GM06990 (cell line): ENCODE measurements around the gene GRIK3.

Experiments used
- DNase-seq: peaks from one replicate; pipeline ENCODE4 v3.0.0-alpha.2; 2011; ENCODE audit not compliant: insufficient read length; ENCODE audit errors: extremely low read depth
- H3K27me3 ChIP-seq: replicated peaks from 2 replicates; pipeline ENCODE4 v1.6.0; 2011; ENCODE audit warnings: low read length; ENCODE audit not compliant: control insufficient read depth, insufficient read depth
- H3K36me3 ChIP-seq: 2 replicates; pipeline ENCODE4 v1.5.1; 2011; ENCODE audit warnings: low read length; ENCODE audit not compliant: control insufficient read depth, insufficient read depth
- H3K4me3 ChIP-seq: replicated peaks from 2 replicates; pipeline ENCODE4 v1.5.1; 2011; ENCODE audit warnings: low read depth, mild to moderate bottlenecking, control low read depth, low read length
- CTCF ChIP-seq: IDR thresholded peaks from 2 replicates; pipeline ENCODE4 v1.5.1; 2011; ENCODE audit warnings: low read length, control low read depth, mild to moderate bottlenecking, inconsistent platforms; ENCODE audit not compliant: insufficient read depth, poor library complexity, severe bottlenecking

GRIK3 gene

GRCh38 chr1:36843027-36843426 is 191.3 kb downstream of the GRIK3 start:
- no peak for TF ChIP-seq CTCF
- no peak for DNase-seq
- Histone ChIP-seq H3K36me3 (no peaks in the 10 kb centered on the region), H3K4me3 (no peak overlapping the region), H3K27me3 (peaks cover 1% of the 10 kb centered on the region; the same call in 1 of the 2 replicates)

- DNase-seq, result no peak
- TF ChIP-seq CTCF, result no peak
- Histone ChIP-seq H3K36me3 (no peaks in the 10 kb centered on the region), H3K27me3 (peaks cover 1% of the 10 kb centered on the region; the same call in 1 of the 2 replicates), H3K4me3 (no peak overlapping the region)
Observed at GRCh38 chr1:36842448-36842847, 191.9 kb downstream of the GRIK3 start.

GRCh38 chr1:36839485-36839884 is 194.8 kb downstream of the GRIK3 start:
- Histone ChIP-seq H3K27me3 (peaks cover 1% of the 10 kb centered on the region), H3K4me3 (no peak overlapping the region), H3K36me3 (no peaks in the 10 kb centered on the region)
- no peak for DNase-seq
- TF ChIP-seq CTCF, result no peak

- no peak for TF ChIP-seq CTCF
- H3K36me3 ChIP-seq, result no peaks in the 10 kb centered on the region
- DNase-seq, result no peak
- H3K4me3 ChIP-seq, result no peak overlapping the region
- H3K27me3 ChIP-seq, result peaks cover 1% of the 10 kb centered on the region
Observed at GRCh38 chr1:36838888-36839287, 195.4 kb downstream of the GRIK3 start.

GRCh38 chr1:36836916-36837315 is 197.4 kb downstream of the GRIK3 start:
- no peak overlapping the region for H3K4me3 ChIP-seq
- no peaks in the 10 kb centered on the region for H3K36me3 ChIP-seq
- TF ChIP-seq CTCF, result no peak
- no peak for DNase-seq
- peaks cover 1% of the 10 kb centered on the region for H3K27me3 ChIP-seq

- no peak overlapping the region for H3K4me3 ChIP-seq
- DNase-seq, result no peak
- no peak for TF ChIP-seq CTCF
- H3K27me3 ChIP-seq, result peaks cover 1% of the 10 kb centered on the region
- no peaks in the 10 kb centered on the region for H3K36me3 ChIP-seq
Observed at GRCh38 chr1:36836196-36836883, 198.0 kb downstream of the GRIK3 start.
